K562 (cell line): ENCODE measurements around the gene MCL1. TPM values are rescaled to one million over a fixed set of nuclear protein-coding genes. Genes with fewer than 3 reads are reported as not detected.
A peak's percentile ranks its signal among the peaks of the same experiment; 100 is the strongest.

ENCODE experiments used
- FOXK1 ChIP-seq: sonication (generic); formaldehyde crosslinking; IDR thresholded peaks from 2 replicates; pipeline ENCODE4 v1.8.0; 2022; ENCODE audit warnings: missing genetic modification reagents, mild to moderate bottlenecking, borderline replicate concordance
- JUNB ChIP-seq: fragments of 450-650 bp; formaldehyde crosslinking; conservative IDR thresholded peaks from 2 replicates; pipeline ENCODE4 v1.4.0; 2020; ENCODE audit warnings: mild to moderate bottlenecking
- MTA3 ChIP-seq: fragments of 450-650 bp; formaldehyde crosslinking; IDR thresholded peaks from 2 replicates; pipeline ENCODE4 v1.6.1; 2017; ENCODE audit warnings: mild to moderate bottlenecking, borderline replicate concordance
- NFE2L1 ChIP-seq: fragments of 450-650 bp; IDR thresholded peaks from 2 replicates; pipeline ENCODE4 v1.6.1; 2016; ENCODE audit warnings: missing genetic modification characterization, low read depth, mild to moderate bottlenecking, missing compliant biosample characterization, moderate library complexity, borderline replicate concordance
- NR2C1 ChIP-seq, 2 experiments: fragments of 450-650 bp; IDR thresholded peaks; 2 replicates each; pipeline ENCODE4 v1.6.1; 2017; ENCODE audit warnings: mild to moderate bottlenecking in 2 of 2, antibody characterized with exemption in 1 of 2, inconsistent platforms in 1 of 2, missing compliant biosample characterization in 1 of 2, missing genetic modification characterization in 1 of 2
- OTX1 ChIP-seq: fragments of 450-650 bp; formaldehyde crosslinking; IDR thresholded peaks from 2 replicates; pipeline ENCODE4 v1.4.0; 2022; ENCODE audit warnings: mild to moderate bottlenecking
- PHF20 ChIP-seq: fragments of 450-650 bp; IDR thresholded peaks from 2 replicates; pipeline ENCODE4 v1.6.1; 2018; ENCODE audit not compliant: partially characterized antibody
- PYGO2 ChIP-seq: fragments of 450-650 bp; IDR thresholded peaks from 2 replicates; pipeline ENCODE4 v1.6.1; 2016; ENCODE audit warnings: mild to moderate bottlenecking, missing genetic modification characterization, moderate library complexity, missing compliant biosample characterization
- SAP30 ChIP-seq: fragments of 200-600 bp; sonication (generic); IDR thresholded peaks from 2 replicates; pipeline ENCODE4 v1.6.1; 2012; ENCODE audit warnings: borderline replicate concordance, low read depth, mild to moderate bottlenecking, moderate library complexity, low read length, control low read depth, inconsistent platforms; ENCODE audit not compliant: insufficient read depth, poor library complexity, severe bottlenecking
- SIN3A ChIP-seq, 2 experiments: fragments of 150-350 bp in 1 of 2; IDR thresholded peaks; 2 replicates each; pipeline ENCODE4 v1.6.1; 2011 to 2016; ENCODE audit warnings: borderline replicate concordance in 2 of 2, low read depth in 2 of 2, low read length in 2 of 2, mild to moderate bottlenecking in 2 of 2, moderate library complexity in 2 of 2; ENCODE audit not compliant: control insufficient read depth in 1 of 2
- TFAM ChIP-seq: fragments of 250-450 bp; sonication (Bioruptor Pico); conservative IDR thresholded peaks from 2 replicates; pipeline ENCODE4 v1.5.0; 2021; ENCODE audit warnings: mild to moderate bottlenecking, moderate library complexity
- ZNF507 ChIP-seq: conservative IDR thresholded peaks from 2 replicates; pipeline ENCODE4 v1.6.1; 2017; ENCODE audit warnings: missing genetic modification characterization, missing compliant biosample characterization
- ZNF830 ChIP-seq: fragments of 250-450 bp; sonication (Bioruptor Pico); IDR thresholded peaks from 2 replicates; pipeline ENCODE4 v1.5.0; 2021; ENCODE audit warnings: mild to moderate bottlenecking
- polyA plus RNA-seq, 8 experiments: library from polyadenylated mRNA; depleted of rRNA in 4 of 8; stranded (reverse) in 5 of 8; unstranded in 3 of 8; fragments of >200 nt; fragmentation: Nextera tagmentation in 2 of 8; fragmentation: Illumina TruSeq in 1 of 8; extraction: Ambion mirVana in 2 of 8; extraction: Trizol in 1 of 8; gene quantifications; 2 replicates each; pipeline versions ENCODE4 v1.2.1 to v1.2.3, GENCODE V29; 2011 to 2014; ENCODE audit warnings: inconsistent platforms in 1 of 8, missing spikeins in 1 of 8
- total RNA-seq, 7 experiments: library from RNA; depleted of rRNA in 6 of 7; stranded (reverse); fragments of >200 nt in 6 of 7; fragmentation: Illumina TruSeq in 2 of 7; extraction: Trizol in 2 of 7; gene quantifications; 2 replicates each; pipeline versions ENCODE4 v1.2.1 to v1.2.3, GENCODE V29; 2011 to 2021; ENCODE audit warnings: low replicate concordance in 1 of 7
- TF ChIP-seq, protein P1 (sequence below), 2 experiments: fragments of 450-650 bp; IDR thresholded peaks; 2 replicates each; pipeline ENCODE4 v1.6.1; 2016; ENCODE audit warnings: mild to moderate bottlenecking in 2 of 2, borderline replicate concordance in 1 of 2, low read depth in 1 of 2, moderate library complexity in 1 of 2
- TF ChIP-seq, protein P2 (sequence below): fragments of 250-450 bp; sonication (Bioruptor Pico); IDR thresholded peaks from 2 replicates; pipeline ENCODE4 v1.8.0; 2022; ENCODE audit warnings: moderate library complexity, mild to moderate bottlenecking, inconsistent platforms

MCL1 gene
- total and polyA plus RNA-seq, 9 of the 15 experiments (the other 6 are each of a cell fraction or from before 2014, with no cell fraction given), result 27.1 to 224 (median 138) TPM

DNA sequence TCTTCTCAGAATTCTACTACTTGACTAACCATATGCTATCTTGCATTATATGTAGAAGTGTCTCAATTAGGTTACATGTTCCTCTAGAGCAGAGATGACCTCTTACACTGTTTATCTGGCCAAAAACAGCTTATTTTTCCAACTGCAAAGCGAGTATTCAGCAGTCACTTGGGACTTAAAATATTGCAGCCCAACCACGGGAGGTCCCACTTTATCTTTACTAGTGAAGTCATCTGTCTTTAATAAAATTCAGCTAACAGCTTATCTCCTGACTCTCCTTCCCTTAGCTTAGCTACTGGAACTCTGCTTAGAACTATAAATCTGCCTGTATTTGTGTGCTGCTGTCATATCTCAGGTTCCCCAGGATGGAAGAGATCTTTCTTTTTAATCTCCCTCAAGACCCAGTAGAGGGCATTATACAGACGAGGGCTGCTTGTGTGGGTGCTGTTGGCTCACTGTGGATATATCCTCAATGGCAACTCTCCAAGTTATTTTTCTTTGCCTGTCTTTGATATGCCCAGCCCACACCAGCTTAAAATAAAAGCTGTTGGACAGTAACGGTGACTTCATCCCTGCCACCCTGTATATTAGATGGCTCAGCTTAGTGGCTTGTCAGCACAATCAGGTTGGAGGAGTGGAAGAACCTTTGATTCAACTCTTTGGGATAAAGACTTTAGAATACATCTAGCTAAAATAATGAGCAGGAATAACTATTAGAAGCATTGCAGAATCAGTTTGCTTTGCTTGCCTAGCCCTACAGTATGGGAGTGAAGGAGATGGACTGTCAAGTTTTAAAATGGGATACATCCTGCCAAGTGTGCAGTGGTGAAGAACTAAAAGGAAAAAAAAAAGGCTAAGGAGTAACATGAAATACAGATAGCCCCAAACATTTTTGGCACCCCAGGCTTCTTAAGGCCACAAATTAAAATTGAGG, 40.4 kb upstream of the MCL1 start (continued):
- TF ChIP-seq, protein P1, sequence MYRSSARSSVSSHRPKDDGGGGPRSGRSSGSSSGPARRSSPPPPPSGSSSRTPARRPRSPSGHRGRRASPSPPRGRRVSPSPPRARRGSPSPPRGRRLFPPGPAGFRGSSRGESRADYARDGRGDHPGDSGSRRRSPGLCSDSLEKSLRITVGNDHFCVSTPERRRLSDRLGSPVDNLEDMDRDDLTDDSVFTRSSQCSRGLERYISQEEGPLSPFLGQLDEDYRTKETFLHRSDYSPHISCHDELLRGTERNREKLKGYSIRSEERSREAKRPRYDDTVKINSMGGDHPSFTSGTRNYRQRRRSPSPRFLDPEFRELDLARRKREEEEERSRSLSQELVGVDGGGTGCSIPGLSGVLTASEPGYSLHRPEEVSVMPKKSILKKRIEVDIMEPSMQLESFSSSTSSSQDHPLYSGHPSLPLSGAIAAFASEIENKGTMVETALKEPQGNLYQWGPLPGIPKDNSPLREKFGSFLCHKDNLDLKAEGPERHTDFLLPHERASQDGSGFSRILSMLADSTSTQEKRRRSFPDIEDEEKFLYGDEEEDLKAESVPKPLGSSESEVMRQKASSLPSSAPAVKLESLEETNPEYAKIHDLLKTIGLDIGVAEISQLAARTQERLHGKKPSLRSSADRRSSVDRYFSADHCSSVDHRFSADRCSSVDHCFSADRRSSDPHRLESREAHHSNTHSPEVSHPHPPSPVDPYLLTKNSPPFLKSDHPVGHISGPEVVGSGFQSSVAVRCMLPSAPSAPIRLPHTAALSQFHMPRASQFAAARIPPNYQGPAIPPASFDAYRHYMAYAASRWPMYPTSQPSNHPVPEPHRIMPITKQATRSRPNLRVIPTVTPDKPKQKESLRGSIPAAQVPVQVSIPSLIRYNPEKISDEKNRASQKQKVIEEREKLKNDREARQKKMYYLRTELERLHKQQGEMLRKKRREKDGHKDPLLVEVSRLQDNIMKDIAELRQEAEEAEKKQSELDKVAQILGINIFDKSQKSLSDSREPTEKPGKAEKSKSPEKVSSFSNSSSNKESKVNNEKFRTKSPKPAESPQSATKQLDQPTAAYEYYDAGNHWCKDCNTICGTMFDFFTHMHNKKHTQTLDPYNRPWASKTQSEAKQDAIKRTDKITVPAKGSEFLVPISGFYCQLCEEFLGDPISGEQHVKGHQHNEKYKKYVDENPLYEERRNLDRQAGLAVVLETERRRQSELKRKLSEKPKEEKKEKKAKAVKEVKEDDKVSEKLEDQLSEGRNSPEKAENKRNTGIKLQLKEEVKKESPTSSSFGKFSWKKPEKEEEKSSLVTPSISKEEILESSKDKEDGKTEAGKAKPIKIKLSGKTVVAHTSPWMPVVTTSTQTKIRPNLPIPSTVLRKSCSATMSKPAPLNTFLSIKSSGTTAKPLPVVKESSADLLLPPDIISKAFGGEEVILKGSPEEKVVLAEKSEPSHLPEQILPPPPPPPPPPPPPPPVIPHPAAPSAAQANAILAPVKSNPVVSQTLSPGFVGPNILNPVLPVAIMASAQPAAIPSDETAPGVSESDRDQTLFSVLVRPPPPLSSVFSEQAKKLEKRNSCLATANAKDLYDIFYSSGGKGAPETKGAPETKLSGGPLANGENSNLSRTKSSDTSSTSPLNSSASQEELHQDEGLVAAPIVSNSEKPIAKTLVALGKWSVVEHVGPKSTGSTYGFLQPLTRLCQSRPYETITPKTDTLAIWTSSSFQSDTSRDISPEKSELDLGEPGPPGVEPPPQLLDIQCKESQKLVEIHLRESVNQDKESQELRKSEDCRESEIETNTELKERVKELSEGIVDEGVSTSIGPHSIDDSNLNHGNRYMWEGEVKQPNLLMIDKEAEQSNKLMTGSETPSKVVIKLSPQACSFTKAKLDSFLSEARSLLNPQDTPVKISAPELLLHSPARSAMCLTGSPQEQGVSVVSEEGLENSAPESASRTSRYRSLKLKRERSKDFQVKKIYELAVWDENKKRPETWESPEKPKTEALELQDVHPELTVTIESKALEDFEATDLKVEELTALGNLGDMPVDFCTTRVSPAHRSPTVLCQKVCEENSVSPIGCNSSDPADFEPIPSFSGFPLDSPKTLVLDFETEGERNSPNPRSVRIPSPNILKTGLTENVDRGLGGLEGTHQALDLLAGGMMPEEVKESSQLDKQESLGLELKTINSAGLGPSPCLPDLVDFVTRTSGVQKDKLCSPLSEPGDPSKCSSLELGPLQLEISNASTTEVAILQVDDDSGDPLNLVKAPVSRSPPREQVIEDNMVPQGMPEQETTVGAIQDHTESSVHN (IDR thresholded peaks at IDR 0.05; ENCODE audit: borderline replicate concordance in 1 of 2, low read depth in 1 of 2), result peak in 1 of 2 experiments; percentile 47; a peak in 1 of 4 replicates
- TF ChIP-seq NFE2L1 (tag) (no peak), PYGO2 (tag) (no peak), TFAM (CRISPR knock-in tag) (no peak), PHF20 (peak; percentile 4), MTA3 (peak; percentile 67; the same call in 1 of the 2 replicates), JUNB (CRISPR knock-in tag) (no peak), ZNF830 (no peak), ZNF507 (no peak), FOXK1 (CRISPR knock-in tag) (no peak), SAP30 (no peak), SIN3A (IDR thresholded peaks at IDR 0.05; ENCODE audit: borderline replicate concordance in 2 of 2, control insufficient read depth in 1 of 2, low read depth in 2 of 2, low read length in 2 of 2) (0 out of 4 replicates have a peak, but pooled peaks of 1 of the 2 experiments have one; percentile 29), NR2C1 (IDR thresholded peaks at IDR 0.05) (no peak), NR2C1 (tag; IDR thresholded peaks at IDR 0.05) (peak; percentile 59), OTX1 (CRISPR knock-in tag) (no peak)
- TF ChIP-seq, protein P2, sequence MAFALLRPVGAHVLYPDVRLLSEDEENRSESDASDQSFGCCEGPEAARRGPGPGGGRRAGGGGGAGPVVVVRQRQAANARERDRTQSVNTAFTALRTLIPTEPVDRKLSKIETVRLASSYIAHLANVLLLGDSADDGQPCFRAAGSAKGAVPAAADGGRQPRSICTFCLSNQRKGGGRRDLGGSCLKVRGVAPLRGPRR, result no peak
